Measurements from ENCODE around the gene COMTD1. TPM values are rescaled to one million over a fixed set of nuclear protein-coding genes. Genes with fewer than 3 reads are reported as not detected.
A peak's percentile ranks its signal among the peaks of the same experiment; 100 is the strongest.

Gene COMTD1
- polyA plus RNA-seq, 1 experiment = 3.3 TPM

DNA sequence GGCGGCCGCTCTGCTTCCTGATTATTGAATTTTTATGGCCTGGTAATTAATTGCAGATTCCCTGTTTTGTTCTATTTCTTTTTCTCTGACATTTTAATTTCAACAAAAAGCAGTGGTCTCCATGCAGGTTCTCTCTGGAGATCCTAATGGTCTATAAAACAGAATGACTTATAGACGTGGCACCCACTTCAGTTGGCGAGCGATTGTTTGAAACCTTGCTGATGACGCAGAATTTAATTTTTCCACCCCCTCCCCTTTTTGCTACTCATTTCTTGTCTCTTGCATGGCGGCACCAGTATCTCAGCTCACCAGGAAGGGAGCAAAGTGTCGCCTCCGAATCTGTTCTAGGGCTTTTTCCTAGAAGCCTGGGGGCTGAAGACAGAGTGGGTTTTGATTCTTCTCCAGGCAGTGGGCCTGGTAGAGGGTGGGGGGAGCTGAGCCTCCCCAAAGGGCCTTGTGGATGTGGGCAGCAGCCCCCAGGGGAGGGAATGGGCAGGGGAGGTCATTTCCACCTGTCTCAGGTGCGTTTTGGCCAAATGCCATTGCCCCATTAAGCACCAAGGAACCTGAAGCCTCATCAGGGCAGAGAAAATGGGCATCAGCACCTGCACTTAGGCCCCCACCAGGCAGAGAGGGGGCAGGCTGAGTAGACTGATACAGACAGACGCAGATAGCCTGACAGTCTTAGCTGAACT is 3.5 kb upstream of the COMTD1 start:
- POLR2A ChIA-PET = no interaction called here
- Histone ChIP-seq H3K4me3 (ENCODE audit: low read depth, low read length) (no peak overlapping the region), H3K36me3 (ENCODE audit: control insufficient read depth, insufficient read depth, low read length) (no peaks in the 10 kb centered on the region), H3K27me3 (ENCODE audit: control insufficient read depth, insufficient read depth, low read length) (peaks cover 3% of the 10 kb centered on the region; the same call in 1 of the 2 replicates)
- CTCF ChIA-PET = interaction anchor here (2.3 kb wide), 1 partner anchor 995 kb away, joined by 12 read pairs; no protein-coding TSS in a partner anchor
- DNase-seq (ENCODE audit: low read depth) = no peak
- TF ChIP-seq, protein P1, sequence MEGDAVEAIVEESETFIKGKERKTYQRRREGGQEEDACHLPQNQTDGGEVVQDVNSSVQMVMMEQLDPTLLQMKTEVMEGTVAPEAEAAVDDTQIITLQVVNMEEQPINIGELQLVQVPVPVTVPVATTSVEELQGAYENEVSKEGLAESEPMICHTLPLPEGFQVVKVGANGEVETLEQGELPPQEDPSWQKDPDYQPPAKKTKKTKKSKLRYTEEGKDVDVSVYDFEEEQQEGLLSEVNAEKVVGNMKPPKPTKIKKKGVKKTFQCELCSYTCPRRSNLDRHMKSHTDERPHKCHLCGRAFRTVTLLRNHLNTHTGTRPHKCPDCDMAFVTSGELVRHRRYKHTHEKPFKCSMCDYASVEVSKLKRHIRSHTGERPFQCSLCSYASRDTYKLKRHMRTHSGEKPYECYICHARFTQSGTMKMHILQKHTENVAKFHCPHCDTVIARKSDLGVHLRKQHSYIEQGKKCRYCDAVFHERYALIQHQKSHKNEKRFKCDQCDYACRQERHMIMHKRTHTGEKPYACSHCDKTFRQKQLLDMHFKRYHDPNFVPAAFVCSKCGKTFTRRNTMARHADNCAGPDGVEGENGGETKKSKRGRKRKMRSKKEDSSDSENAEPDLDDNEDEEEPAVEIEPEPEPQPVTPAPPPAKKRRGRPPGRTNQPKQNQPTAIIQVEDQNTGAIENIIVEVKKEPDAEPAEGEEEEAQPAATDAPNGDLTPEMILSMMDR (IDR thresholded peaks at IDR 0.05; ENCODE audit: insufficient read depth, low read depth, low read length) = no peak

- Histone ChIP-seq H3K27me3 (ENCODE audit: control insufficient read depth, insufficient read depth, low read length) (peaks cover 3% of the 10 kb centered on the region; the same call in 1 of the 2 replicates), H3K36me3 (ENCODE audit: control insufficient read depth, insufficient read depth, low read length) (no peaks in the 10 kb centered on the region; the same call in 1 of the 2 replicates), H3K4me3 (ENCODE audit: low read depth, low read length) (no peak overlapping the region)
- DNase-seq (ENCODE audit: low read depth) = no peak
- ChIA-PET CTCF (interaction anchor here (0.6 to 14.7 kb wide), 4 partner anchors 55 to 995 kb away, joined by 3 to 292 read pairs (median 8); no protein-coding TSS in a partner anchor), POLR2A (no interaction called here)
- TF ChIP-seq, protein P1 (IDR thresholded peaks at IDR 0.05; ENCODE audit: insufficient read depth, low read depth, low read length) = no peak
Measured at GRCh38 chr10:75238182-75239095, 2.7 kb upstream of the COMTD1 start.

GRCh38 chr10:75236178-75236825 is 545 bp upstream of the COMTD1 start:
- H3K4me3 ChIP-seq (ENCODE audit: low read depth, low read length) = no peak overlapping the region
- H3K27me3 ChIP-seq (ENCODE audit: control insufficient read depth, insufficient read depth, low read length) = no peaks in the 10 kb centered on the region; the same call in 1 of the 2 replicates
- CTCF ChIA-PET = interaction anchor here (0.6 to 14.7 kb wide), 33 partner anchors 9 to 1053 kb away, joined by 3 to 292 read pairs (median 4); partner anchors contain the start of gene VDAC2
- TF ChIP-seq, protein P1 (IDR thresholded peaks at IDR 0.05; ENCODE audit: insufficient read depth, low read depth, low read length) = no peak
- POLR2A ChIA-PET = no interaction called here
- DNase-seq (ENCODE audit: low read depth) = no peak
- no peaks in the 10 kb centered on the region; the same call in none of the 2 replicates for H3K36me3 ChIP-seq (ENCODE audit: control insufficient read depth, insufficient read depth, low read length)

DNA sequence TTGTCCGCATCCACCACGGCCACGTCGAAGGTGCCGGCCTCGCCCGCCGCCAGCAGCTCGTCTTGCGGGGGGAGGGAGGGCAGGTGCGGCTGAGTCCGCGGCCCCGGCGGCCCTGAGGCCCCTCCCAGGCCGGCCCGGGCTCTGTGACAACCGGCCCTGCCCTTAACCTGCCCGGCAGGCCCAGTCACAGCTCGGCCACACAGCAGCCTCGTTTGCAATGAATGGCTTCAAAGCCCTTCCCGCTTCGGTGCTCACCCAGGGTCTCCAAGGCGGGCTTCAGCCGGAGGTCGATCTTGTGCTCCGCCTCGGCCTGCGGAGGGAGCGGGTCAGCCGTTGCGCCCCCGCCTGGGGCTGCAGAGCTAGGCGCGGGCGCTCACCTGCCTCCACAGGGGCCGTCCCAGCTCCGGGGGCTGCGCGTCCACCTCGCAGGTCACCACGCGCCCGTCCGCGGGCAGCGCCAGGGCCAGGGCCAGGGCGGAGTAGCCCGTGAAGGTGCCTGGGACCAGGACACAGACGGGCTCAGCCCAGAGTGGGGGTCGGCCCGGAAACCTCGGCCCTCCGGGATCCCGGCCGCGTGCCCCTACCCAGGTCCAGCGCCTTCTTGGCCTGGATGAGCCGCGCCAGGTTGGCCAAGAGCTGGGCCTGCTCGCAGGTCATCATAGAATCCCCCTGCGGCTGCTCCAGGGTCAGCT is 928 bp downstream of the COMTD1 start:
- ChIA-PET POLR2A (interaction anchor here (0.6 to 0.7 kb wide), 2 partner anchors 645 to 960 kb away, joined by 4 to 8 read pairs; no protein-coding TSS in a partner anchor), CTCF (interaction anchor here (0.6 to 14.7 kb wide), 19 partner anchors 9 to 1007 kb away, joined by 3 to 292 read pairs (median 4); partner anchors contain the start of genes SAMD8 and VDAC2)
- DNase-seq (ENCODE audit: low read depth) = no peak
- peak overlapping the region; percentile 60 for H3K4me3 ChIP-seq (ENCODE audit: low read depth, low read length)
- TF ChIP-seq, protein P1 (IDR thresholded peaks at IDR 0.05; ENCODE audit: insufficient read depth, low read depth, low read length) = 0 out of 2 replicates have a peak, but pooled peaks have one; percentile 13
- no peaks in the 10 kb centered on the region; the same call in none of the 2 replicates for H3K36me3 ChIP-seq (ENCODE audit: control insufficient read depth, insufficient read depth, low read length)
- H3K27me3 ChIP-seq (ENCODE audit: control insufficient read depth, insufficient read depth, low read length) = no peaks in the 10 kb centered on the region; the same call in 1 of the 2 replicates
